Right hindlimb (tissue), 1 donor: ENCODE results near the gene GTSE1.

ENCODE experiments used
- DNase-seq: peaks from one replicate; pipeline ENCODE4 v3.0.0-alpha.2; 2018

The GTSE1 gene

DNA sequence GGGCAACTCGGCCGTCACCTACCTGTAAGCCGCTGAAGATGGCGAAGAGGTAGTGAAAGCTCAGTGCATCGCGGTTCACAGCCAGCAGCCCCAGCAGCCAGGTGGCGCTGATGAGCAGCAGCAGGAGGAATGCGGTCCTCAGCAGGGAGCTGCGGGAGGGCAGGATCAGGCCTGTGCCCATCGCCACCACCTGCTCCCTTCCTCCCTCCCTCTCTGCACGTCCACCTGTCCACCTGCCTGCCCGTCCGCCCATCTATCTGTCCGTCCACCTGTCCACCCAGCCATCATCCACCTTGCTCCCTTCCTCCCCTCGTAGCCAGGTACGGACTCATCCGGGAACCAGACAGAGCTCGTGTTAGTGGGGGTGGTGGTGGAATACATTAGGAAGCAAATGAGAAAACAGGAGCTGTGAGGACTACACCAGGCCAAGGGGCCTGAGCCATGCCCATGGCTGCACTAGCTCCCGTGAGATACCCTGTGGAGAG, 71.1 kb downstream of the GTSE1 start:
- no peak for DNase-seq

DNA sequence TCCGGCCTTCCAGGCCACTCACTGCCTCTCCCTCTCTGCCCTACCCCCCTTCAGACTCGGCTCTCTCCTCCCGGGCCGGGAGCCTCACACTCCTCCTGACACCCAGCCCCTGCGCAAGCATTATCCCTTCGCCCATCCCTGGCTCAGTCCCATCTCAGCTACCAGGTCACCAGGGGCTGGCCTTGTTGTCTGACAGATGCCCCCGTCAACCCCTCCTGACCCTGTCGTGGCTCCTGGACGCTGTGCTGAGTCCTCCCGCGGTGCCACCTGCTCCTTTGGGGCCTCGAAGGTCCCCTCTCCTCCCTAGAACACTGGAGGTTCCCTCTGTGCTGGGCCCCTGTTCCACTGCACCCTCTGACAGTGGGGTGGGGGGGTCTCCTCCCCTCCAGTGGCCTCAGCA, 71.8 kb downstream of the GTSE1 start:
- DNase-seq: no peak

DNA sequence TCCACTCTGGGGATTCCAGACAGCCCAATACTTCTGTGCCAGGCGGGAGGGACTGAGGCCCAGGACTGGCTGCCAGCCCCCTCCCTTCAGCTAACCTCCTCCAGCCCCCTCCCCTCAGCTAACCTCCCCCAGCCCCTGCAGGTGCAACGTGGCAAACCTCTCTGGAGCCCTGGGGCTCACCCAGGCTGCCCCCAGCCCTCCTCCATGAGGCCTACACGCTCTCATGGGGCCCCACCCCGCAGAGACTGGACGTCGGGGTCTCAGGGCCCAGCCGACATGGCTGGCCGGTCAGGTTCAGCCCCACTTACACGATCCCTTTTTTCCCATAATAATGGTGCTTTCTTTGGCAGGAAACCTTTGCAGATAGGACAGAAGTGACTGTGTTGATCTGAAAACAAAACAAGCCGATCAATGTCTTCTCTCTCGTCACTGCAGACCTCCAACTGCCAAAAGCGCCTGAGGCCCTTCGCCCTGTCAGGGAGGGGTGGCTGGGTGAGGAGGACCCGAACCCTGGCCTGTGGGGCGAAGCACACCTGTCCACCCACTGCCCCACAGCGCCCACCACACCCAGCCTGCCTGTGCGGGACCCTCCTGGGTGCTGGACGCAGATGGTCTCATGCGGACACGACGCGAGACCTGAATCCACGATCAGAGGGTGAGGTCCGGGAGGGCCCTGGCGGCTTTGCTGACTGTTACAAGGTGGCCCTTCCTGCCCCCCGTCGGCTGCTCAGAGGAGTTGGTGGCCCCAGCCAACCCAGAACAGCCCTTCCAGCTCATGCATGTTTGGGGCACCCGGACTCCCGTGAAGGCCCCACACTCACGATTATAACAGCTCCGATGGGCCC, 72.4 kb downstream of the GTSE1 start:
- no peak for DNase-seq

DNA sequence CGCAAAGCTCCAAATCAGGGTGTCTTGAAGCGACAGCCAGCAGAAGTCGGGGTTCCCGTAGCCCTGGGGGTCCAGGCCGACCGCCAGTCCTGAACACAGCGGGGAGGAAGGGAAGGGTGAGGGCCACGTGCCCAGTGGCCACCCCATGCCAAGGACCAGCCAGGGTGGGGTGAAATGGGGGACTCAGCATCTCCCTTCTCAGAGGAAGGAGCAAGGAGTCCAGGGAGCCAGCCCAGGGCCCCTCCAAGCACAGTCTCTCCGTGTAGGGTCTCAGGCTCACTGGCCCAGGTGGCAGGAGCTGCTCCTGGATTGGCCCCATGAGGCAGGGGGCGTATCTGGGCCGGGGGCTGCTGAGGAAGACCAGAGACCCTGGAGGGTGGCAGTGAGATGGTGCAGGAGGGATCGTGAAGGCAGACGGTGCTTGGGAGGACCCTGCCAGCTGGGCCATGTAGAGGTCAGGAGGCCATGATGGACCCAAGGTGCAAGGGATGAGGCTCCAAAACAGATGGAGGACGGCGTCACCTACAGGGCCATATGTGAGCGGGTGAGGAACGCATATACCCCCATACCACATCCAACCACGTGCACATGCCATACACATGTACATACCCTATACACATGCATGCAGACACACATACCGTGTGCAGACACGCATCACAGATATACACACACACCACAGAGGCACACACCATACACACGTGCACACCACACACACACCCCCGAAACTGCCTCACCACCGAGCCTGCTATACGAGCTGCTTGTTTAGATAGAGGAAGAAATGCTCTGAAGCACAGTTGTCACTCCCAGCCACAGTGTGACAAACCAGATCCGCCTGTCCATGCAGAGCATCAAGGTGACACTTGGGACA, 73.3 kb downstream of the GTSE1 start:
- DNase-seq: no peak

DNA sequence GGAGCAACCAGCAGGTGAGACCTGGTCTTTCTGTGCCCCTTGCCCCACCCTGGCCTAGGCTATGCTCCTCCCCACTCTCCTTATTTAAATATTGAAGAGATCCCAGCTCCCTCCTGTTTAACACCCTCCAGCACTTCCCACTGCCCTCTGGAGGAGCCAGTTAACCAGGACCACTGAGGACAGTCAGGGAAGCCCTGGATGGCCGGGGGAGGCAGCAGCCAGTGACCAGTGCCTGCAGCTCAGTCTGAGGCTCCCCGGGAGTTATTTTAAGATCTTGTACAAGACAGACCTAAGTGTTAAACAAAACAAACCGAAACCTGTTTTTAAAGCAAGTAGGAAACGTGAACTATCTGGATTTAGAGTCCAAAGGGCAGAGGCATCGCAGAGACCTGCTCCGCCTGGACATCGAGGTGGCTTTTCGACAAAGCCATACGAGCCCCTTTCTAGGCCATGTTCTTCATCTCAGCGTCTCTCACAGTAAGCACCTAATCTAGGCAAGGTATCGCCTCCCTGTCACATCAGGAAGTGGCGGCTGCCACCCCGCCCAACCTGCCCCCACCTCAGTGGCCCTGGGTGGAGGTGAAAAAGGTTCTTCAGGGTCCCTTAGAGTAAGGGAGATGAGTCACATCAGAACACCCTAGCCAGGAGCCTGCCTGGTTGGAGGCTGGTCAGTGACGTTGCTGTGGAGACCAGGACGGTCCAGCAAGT, 74.1 kb downstream of the GTSE1 start:
- no peak for DNase-seq

DNA sequence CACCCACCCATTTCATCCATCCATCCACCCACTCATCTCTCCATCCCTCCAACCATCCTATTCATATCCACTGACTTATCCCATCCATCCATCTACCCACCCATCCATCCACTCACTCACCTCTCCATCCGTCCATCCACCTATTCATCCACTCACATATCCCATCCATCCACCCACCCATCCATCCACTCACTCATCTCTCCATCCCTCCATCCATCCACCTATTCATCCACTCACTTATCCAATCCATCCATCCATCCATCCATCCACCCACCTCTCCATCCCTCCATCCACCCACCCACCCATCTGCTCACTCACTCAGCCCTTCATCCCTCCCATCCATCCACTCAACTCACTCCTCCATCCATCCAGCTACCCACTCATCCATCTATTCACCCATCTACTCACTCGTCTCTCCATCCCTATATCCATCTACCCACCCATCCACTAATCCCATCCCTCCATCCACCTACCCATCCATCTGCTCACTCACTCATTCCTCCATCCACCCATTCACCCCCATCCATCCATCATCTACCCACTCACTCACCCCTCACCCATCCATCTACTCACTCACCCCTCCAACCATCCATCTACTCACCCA, 75.1 kb downstream of the GTSE1 start:
- DNase-seq: no peak

DNA sequence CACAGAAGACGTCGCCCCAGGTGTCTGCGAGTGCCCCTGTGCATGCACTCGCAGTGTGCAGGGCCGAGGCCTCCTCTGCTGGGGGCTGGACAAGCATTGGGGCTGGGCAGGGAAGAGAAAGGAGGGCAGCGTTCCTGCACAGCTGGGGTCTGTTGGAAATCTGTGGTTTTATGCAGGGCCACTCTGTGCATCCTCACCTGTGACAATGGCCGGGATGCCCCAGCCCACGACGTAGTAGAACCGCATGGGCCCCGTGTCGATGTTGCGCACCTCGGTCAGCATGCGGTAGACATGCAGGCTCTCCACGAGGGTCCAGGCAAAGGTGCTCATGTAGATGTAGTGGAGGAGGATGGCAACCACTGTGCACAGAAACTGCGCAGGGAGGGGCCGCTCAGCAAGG, 76.0 kb downstream of the GTSE1 start:
- no peak for DNase-seq

DNA sequence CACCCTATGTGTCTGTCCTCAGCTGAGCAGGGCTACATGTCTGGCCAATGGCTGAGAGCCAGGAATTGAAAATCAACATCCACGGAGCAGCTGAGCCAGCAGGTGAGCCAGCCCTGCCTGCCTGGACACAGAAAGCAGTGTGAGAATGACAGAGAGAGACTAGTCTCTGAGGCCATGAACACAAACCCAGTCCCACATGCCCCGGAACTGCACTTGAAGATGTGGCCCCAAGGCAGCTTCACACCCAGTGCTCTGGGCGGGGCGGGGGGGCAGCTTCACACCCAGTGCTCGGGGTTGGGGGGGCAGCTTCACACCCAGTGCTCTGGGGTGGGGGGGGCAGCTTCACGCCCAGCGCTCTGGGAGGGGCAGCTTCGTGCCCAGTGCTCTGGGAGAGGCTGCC, 76.5 kb downstream of the GTSE1 start:
- no peak for DNase-seq

DNA sequence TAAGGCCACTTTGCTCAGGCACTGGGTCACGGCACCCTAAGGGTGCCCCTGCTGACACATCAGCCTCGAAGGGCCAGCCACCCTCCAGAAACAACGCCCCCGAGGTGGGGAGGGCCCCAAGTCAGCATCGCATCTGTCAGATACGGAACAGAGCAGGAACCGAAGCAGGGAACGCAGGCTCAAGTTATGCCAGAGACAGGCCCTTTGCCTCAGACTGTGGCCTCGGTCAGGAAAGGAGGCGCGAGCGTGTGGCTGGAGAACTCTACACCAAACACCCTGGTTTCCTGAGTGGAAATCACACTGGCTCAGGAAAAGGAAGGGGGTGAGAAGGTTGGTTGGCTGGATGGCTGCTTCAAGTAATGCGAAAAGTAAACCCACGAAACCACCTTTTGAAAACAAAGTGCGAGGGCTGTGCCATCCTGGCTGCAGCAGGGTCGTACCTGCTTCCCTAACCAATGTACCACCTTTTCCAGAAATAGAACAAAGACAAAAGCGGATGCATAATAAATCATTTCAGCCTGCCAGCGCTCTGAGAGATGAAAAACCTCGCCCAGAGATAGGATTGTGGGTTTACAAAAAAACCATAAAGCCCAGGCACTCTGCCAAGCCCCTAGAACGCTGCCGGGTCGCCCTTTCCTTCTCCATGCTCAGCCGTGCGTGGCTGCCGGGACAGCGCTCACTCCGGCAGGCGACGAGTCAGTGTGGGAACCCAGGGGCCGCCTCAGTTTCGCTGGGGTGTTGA, 77.4 kb downstream of the GTSE1 start:
- no peak for DNase-seq

DNA sequence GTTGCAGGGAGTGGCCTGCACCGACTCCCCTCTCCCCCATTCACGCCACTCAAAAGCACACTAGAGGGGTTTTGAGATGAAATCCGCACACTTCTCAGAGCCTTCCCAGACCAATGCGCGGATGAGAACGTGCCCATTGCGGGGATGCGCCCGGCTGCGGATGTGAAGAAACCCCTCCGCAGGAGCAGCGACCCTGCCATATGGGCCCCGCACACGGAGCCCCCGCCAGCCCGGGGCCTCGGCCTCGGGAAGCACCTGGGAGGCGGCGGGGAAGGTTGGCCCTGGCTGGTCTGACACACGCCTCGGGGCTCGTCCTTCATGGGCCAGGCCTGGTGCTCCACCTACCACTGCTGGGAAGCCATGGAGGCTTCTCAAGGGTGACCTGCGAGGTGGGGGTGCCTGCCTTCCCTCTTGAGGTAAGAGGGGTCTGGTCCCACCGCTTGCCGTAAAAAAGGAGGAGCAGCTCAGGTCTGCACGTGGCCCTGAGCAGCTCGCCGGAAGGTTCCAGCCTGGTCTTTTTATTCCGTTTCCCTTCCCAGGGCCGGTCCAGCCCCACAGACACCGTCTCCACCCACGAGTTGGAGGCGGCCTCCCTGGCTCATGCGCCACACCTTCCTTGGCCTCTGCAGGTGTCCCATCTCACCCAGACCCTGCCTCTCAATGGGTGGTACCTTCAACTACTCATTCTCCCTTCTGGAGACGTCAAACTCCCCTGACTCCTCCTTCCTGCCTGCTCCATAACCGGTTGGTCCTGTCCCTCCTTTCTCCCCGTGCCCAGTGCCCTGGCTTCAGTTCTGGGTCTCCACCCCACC, 78.2 kb downstream of the GTSE1 start:
- DNase-seq: no peak

DNA sequence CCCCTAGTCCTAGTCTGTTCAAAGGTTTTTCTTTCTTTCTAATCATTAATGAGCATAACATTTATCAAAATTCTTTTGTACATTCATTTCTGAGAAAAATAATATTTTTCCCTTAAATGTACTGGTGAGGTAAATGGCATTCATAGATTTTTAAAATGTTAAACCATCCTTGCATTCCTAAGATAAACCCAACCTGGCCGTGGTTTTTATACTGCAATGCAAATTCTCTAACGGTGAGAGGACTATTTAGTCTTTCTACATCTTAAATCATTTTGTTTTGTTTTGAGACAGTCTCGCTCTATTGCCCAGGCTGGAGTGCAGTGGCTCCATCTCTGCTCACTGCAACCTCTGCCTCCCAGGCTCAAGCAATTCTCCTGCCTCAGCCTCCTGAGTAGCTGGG, 79.4 kb downstream of the GTSE1 start:
- no peak for DNase-seq

DNA sequence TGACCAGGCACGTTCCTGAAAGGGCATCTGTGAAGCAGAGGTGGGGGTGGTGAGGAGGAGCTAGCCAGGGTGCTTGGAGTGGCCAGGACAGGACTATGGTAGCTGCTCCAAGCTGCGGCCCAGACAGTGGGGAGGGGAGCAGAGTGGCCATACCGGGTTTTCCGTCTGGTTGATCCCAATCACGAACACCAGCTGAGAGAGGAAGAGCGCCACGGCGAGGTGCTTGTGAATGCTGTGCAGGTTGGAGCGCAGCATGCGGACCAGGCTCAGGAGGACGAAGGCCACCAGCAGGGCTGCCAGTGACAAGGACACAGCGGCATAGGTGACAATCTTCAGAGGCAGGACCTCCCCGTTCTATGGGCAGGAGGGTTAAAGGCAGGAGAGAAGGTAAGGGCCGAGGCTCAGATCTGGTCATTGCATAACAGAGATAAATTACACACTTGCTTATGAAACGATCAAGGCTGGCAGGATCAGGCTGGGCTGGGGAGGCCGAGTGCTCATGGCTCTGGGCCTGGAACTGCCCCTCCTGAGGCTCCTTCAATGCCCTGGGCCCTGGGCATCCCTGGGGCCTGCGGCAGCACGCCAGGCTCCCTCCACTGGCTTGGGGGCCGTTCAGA, 80.3 kb downstream of the GTSE1 start:
- no peak for DNase-seq

DNA sequence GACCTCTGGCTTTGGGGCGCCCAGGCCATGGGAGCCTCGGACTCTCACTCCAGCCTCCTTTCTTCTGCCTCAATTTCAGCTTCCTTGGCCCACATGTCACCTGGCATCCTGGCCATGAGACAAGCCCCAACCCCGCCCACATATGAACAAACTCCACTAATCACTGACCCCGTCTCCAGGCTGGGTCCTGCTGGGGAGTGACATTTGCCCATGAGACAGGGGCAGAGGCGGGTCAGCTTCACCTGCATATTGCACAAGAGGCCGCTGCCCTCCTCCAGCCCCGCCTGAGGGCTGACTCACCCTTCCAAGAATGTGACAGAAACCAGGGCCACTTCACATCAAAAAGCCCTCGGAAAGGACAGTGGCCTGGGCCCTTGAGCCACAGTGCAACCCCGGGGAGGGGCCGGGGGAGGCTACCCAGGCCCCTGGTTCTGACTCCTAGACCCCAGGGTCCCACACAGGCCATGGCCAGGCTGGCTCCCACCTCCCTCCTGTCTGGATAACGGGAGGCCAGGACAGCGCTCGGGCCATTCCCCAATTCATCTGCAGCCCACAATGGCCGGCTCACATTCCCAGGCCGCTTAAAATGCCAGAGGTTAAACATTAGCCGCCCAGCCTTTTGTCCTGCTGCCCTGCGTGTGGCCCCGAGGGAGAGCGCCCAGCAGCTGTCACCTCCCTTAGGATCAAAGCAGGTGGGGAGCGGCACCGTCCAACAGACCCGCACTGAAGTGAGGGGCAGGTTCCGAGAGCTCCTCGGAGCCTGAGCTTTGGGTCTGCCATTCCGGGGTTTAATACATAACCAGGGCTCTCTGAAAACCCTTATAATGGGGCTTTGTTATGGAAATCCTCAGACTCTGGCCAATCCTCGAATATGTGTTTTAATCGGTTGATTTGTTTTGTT, 81.1 kb downstream of the GTSE1 start:
- no peak for DNase-seq

DNA sequence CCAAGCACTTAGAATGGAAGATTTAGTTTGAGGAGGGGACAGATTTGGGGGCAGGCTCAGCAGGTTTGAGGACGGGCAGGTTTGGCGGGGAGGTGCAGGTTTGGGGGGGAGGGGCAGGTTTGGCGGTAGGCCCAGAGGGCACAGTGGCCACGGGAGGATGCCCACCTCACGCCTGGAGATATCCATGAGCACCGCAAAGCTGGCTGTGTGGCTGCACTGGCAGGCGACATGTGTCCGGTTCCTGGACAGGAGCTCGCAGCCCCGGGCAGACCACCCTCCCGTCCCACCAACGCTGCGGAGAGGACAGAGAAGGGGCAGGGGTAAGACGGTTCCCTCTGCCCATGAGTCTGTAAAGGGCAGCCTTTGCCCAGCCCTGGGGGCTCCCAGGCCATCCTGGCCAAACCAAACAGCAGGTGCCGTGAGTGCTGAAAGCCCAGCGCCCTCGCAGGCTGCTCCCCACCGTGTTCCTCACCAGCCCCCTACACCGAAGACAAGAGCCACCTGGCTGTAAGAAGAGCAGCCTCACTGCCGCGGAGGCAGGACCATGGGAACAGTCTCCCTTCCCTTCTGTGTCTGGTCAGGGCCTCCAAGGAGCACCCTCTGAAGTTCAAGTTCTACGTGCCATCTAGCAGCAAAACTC, 81.9 kb downstream of the GTSE1 start:
- DNase-seq: no peak

DNA sequence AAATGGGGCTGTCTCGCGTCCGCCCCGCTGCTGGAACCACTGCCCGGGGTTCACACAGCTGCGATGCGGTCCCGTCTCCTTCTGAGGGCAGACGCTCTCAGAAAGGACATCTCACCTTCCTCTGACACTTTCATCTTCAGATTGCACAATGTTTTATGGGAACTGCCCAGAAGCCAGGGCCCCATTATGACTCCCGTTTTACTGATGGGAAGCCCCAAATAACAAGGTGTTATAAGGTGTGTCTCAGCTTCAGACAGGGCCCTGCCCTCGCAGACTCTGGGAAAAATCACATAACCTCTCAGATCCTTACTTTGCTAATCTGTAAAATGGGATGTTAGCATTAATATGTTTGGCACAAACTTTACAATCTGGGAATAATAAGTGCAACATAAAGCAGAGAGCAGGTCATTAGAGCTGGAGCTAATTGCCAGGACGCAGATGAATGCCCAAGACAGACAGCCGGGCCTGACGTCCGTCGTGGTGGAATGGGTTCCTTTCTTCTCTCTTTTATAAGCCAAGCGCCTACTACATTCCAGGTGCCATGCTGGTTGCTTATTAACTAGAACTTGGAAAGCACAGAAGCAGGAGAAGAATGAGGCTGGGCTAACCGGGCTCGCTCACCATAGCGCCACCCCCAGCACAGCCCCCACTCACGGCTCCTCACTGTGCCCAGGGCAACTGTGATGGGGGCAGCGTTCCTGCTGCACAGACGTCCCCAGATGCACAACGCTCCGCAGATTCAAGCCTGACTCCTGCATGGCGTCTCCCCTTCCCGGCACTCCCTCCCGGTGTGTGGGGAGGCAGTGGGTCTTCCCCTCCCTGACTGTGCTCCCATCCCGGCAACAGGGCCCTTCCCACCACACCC, 82.6 kb downstream of the GTSE1 start:
- no peak for DNase-seq

DNA sequence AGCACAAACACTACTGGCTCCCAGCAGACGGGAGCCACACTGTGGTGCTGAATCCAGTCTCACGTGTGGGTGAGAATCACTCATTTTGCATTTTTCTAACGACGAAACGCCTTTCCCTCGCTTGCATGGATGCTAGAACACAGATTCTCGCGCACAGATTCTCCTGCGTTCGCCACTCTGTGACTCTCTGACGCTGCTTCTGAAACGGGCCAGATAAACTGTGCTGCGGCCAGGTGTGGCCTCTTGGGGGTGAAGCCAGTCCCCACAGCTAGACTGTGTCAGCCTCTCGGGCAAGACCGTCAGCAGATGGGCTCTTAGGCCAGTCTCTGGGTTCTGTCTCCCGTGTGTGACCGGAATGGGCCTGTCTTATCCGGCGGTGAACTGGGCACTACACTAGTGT, 83.4 kb downstream of the GTSE1 start:
- no peak for DNase-seq
